ENCODE results near the gene VRTN. TPM values are rescaled to one million over a fixed set of nuclear protein-coding genes. Genes with fewer than 3 reads are reported as not detected.

VRTN gene
- total RNA-seq, 2 experiments from 2014 or later, result not detected

DNA sequence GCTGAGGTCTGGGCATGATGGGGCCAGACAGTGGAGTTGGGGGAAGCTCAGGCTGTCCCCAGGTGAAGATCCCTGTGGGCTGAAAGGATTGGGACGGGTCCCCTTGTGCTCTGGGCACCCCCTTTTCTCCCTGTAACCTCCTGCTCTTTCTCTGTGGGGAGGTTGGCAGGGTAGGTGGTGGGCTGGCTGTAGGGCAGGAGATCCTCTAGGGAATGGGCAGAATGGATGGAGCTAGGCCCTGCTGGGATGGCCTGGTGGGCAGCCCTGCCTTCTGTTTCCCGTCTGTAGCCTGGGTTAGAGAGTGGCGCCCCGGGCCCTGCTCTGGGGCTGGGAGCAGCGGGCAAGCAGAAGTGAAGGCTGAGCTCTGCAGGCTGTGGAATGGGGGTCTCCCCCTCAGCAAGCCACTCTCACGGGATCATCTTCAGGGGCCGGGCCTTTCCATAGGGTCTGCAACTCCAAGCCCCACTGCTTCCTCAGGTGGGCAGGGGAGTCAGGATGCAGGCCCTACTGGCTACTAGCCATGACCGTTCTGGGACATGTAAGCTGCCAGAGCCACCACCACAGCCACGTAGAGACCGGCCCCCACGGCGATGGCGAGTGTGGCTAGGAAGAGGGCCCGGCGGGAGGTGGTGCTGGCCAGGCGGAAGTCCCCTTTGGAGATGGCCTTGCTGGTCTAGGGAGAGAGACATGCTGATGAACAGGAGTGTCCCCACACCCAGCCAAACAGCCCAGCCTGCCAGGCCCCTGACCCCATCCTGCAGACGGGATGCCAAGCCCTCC is 58.9 kb downstream of the VRTN start:
- no peak overlapping the region for H3K4me3 Mint-ChIP-seq
- ATAC-seq (no peak), DNase-seq (no peak)
- H3K27ac Mint-ChIP-seq, result no peak overlapping the region
- peaks cover 9% of the 10 kb centered on the region for H3K4me1 Mint-ChIP-seq
- no peaks in the 10 kb centered on the region for H3K36me3 Mint-ChIP-seq
- CTCF ChIA-PET, result no interaction called here
- no peaks in the 10 kb centered on the region for H3K9me3 Mint-ChIP-seq (ENCODE audit: low read depth)
- no peaks in the 10 kb centered on the region for H3K27me3 Mint-ChIP-seq

GRCh38 chr14:74407801-74408154 is 59.5 kb downstream of the VRTN start:
- Mint-ChIP-seq H3K27me3 (no peaks in the 10 kb centered on the region), H3K9me3 (ENCODE audit: low read depth) (no peaks in the 10 kb centered on the region), H3K36me3 (no peaks in the 10 kb centered on the region), H3K27ac (no peak overlapping the region), H3K4me3 (no peak overlapping the region), H3K4me1 (peaks cover 3% of the 10 kb centered on the region)
- DNase-seq (no peak), ATAC-seq (no peak)
- CTCF ChIA-PET, result interaction anchor here (0.7 kb wide), 1 partner anchor 205 kb away, joined by 3 read pairs; no protein-coding TSS in a partner anchor

GRCh38 chr14:74408870-74409269 is 60.6 kb downstream of the VRTN start:
- H3K27me3 Mint-ChIP-seq, result peaks cover 5% of the 10 kb centered on the region
- no peak overlapping the region for H3K27ac Mint-ChIP-seq
- no peaks in the 10 kb centered on the region for H3K9me3 Mint-ChIP-seq (ENCODE audit: low read depth)
- H3K4me3 Mint-ChIP-seq, result no peak overlapping the region
- H3K36me3 Mint-ChIP-seq, result no peaks in the 10 kb centered on the region
- H3K4me1 Mint-ChIP-seq, result no peaks in the 10 kb centered on the region
- ATAC-seq (no peak), DNase-seq (no peak)
- CTCF ChIA-PET, result no interaction called here

DNA sequence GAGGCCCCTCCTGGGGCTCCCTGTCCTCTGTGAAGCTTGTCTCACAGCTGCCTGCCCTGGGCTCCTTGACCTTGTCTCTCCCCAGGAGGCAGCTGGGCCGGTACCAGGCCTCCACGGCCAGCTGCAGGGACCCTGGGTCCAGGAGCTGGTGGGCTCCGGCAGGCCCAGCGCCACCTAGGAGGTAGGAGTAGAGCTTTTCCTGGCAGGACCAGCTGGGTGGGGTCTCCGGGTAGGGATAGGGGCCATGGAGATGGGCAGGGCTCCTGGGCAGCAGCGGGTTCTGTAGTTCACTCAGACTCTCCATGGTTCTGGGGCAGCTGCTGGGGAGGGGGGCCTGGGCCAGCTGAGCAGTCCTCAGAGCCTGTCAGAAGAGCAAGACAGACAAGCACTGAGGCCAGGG is 61.2 kb downstream of the VRTN start:
- no peaks in the 10 kb centered on the region for H3K4me1 Mint-ChIP-seq

More for the DNA sequence above, 61.2 kb downstream of the VRTN start:
- H3K4me3 Mint-ChIP-seq, result no peak overlapping the region
- no peaks in the 10 kb centered on the region for H3K36me3 Mint-ChIP-seq
- CTCF ChIA-PET, result no interaction called here
- no peak overlapping the region for H3K27ac Mint-ChIP-seq
- DNase-seq (no peak), ATAC-seq (no peak)
- no peaks in the 10 kb centered on the region for H3K9me3 Mint-ChIP-seq (ENCODE audit: low read depth)
- H3K27me3 Mint-ChIP-seq, result peaks cover 8% of the 10 kb centered on the region

Other genes starting within 250 kb of the VRTN start
- not detected for gene VSX2, start 109.0 kb upstream of the VRTN start, total RNA-seq
- gene ABCD4, start 45.5 kb upstream of the VRTN start, total RNA-seq, result 10 to 100 TPM; 45.1 to 50.6 TPM
- gene SYNDIG1L, start 77.7 kb downstream of the VRTN start, total RNA-seq, result not detected
- gene NPC2, start 144.8 kb downstream of the VRTN start, total RNA-seq, result 10 to 100 TPM; 25.0 to 35.6 TPM
- gene ISCA2, start 145.3 kb downstream of the VRTN start, total RNA-seq, result 10 to 100 TPM; 20.9 to 25.6 TPM

Data from activated CD8-positive, alpha-beta memory T cell treated with anti-CD3 and anti-CD28 coated beads, Interleukin-2, amount 10 ng/mL, durations not matched to agents 7 days and 5 days (primary cell).